WTC11 (cell line): ENCODE data around the gene ITPR1.

ENCODE experiments used
- ATF1 ChIP-seq: sonication (generic); formaldehyde crosslinking; IDR thresholded peaks from 2 replicates; pipeline ENCODE4 v1.8.1; 2023; ENCODE audit warnings: mild to moderate bottlenecking, moderate library complexity, missing genetic modification reagents
- CTCF ChIP-seq: fragments of 200-600 bp; IDR thresholded peaks from 2 replicates; pipeline ENCODE4 v1.8.0; 2022; ENCODE audit warnings: antibody characterized with exemption
- E2F4 ChIP-seq: sonication (generic); formaldehyde crosslinking; IDR thresholded peaks from 2 replicates; pipeline ENCODE4 v1.8.1; 2022; ENCODE audit warnings: low read depth, mild to moderate bottlenecking, moderate library complexity, missing genetic modification reagents, borderline replicate concordance
- HMGXB4 ChIP-seq: sonication (generic); formaldehyde crosslinking; IDR thresholded peaks from 2 replicates; pipeline ENCODE4 v1.8.1; 2023; ENCODE audit warnings: mild to moderate bottlenecking, moderate library complexity, missing genetic modification reagents
- MAX ChIP-seq: sonication (generic); formaldehyde crosslinking; IDR thresholded peaks from 2 replicates; pipeline ENCODE4 v1.8.0; 2022; ENCODE audit warnings: mild to moderate bottlenecking, missing genetic modification reagents
- NR3C1 ChIP-seq: sonication (generic); formaldehyde crosslinking; conservative IDR thresholded peaks from 2 replicates; pipeline ENCODE4 v1.8.1; 2023; ENCODE audit warnings: low read depth, mild to moderate bottlenecking, missing genetic modification reagents
- PRDM15 ChIP-seq: sonication (generic); formaldehyde crosslinking; IDR thresholded peaks from 2 replicates; pipeline ENCODE4 v1.8.0; 2022; ENCODE audit warnings: missing genetic modification reagents
- PREB ChIP-seq: sonication (generic); formaldehyde crosslinking; IDR thresholded peaks from 2 replicates; pipeline ENCODE4 v1.8.1; 2022; ENCODE audit warnings: mild to moderate bottlenecking, missing genetic modification reagents, moderate library complexity, borderline replicate concordance
- RORB ChIP-seq: fragments of 250-450 bp; sonication (Bioruptor Pico); IDR thresholded peaks from 2 replicates; pipeline ENCODE4 v1.9.0; 2021; ENCODE audit warnings: mild to moderate bottlenecking
- SMAD3 ChIP-seq: sonication (generic); formaldehyde crosslinking; IDR thresholded peaks from 2 replicates; pipeline ENCODE4 v1.8.0; 2022; ENCODE audit warnings: missing genetic modification reagents, mild to moderate bottlenecking, borderline replicate concordance
- SP1 ChIP-seq: sonication (generic); formaldehyde crosslinking; conservative IDR thresholded peaks from 2 replicates; pipeline ENCODE4 v1.8.1; 2022; ENCODE audit warnings: missing genetic modification reagents
- ZBTB21 ChIP-seq: sonication (generic); formaldehyde crosslinking; IDR thresholded peaks from 2 replicates; pipeline ENCODE4 v1.8.1; 2023; ENCODE audit warnings: mild to moderate bottlenecking, missing genetic modification reagents, borderline replicate concordance
- ZNF512 ChIP-seq: sonication (generic); formaldehyde crosslinking; IDR thresholded peaks from 2 replicates; pipeline ENCODE4 v1.8.1; 2022; ENCODE audit warnings: missing genetic modification reagents, borderline replicate concordance

GRCh38 chr3:4731543-4732111 lies 238.5 kb downstream of the ITPR1 start:
- TF ChIP-seq MAX (CRISPR knock-in tag) = no peak
- no peak for TF ChIP-seq CTCF
- TF ChIP-seq SMAD3 (CRISPR knock-in tag) = no peak
- no peak for TF ChIP-seq ATF1 (CRISPR knock-in tag)
- TF ChIP-seq SP1 = no peak
- TF ChIP-seq PREB (CRISPR knock-in tag) = no peak
- TF ChIP-seq ZNF512 (CRISPR knock-in tag) = no peak
- TF ChIP-seq HMGXB4 (CRISPR knock-in tag) = no peak
- no peak for TF ChIP-seq RORB (CRISPR knock-in tag)
- no peak for TF ChIP-seq E2F4 (CRISPR knock-in tag)
- TF ChIP-seq PRDM15 (CRISPR knock-in tag) = no peak
- TF ChIP-seq NR3C1 (CRISPR knock-in tag) = no peak
- TF ChIP-seq ZBTB21 (CRISPR knock-in tag) = no peak
